Cardiac septum (tissue), 1 donor: ENCODE results near the gene CABP4. TPM values are rescaled to one million over a fixed set of nuclear protein-coding genes. Genes with fewer than 3 reads are reported as not detected.
"Not testable (repeated sequence)": the region's sequence is repeated elsewhere in the genome, so short reads cannot be mapped to it uniquely, and the experiment has no call there.

ENCODE experiments used
- DNase-seq: peaks from one replicate; pipeline ENCODE4 v3.0.0-alpha.2; 2020; ENCODE audit warnings: low spot score
- intact Hi-C: fragments of 100-400 bp; cut with DNase I; formaldehyde crosslinking; loops from one replicate; pipeline ENCODE4 v1.14.0; 2022
- total RNA-seq: library from RNA; stranded (reverse); fragmentation: NEBNext Ultra II Directional; extraction: Animal tissue kit (Norgen Biotek cat#: 25700); gene quantifications from one replicate; pipeline ENCODE4 v1.2.1, GENCODE V29; 2021
- donor health status: DM: no; HTN: no; CAD: no.

Gene CABP4
- total RNA-seq, 1 donor from 2014 or later: 0.11 TPM

GRCh38 chr11:67418476-67419281 lies 36.5 kb upstream of the CABP4 start:
- DNase-seq: peak; percentile 85
- intact Hi-C loops: no loop called here

GRCh38 chr11:67419325-67420049 lies 35.7 kb upstream of the CABP4 start:
- no peak for DNase-seq
- intact Hi-C loops: no loop called here

- no peak for DNase-seq
- intact Hi-C loops: no loop called here
Measured at GRCh38 chr11:67420147-67420645, 35.0 kb upstream of the CABP4 start.

- intact Hi-C loops: no loop called here
- DNase-seq: peak; percentile 99
Measured at GRCh38 chr11:67420646-67421429, 34.3 kb upstream of the CABP4 start.

GRCh38 chr11:67421430-67422031 lies 33.6 kb upstream of the CABP4 start:
- intact Hi-C loops: no loop called here
- no peak for DNase-seq

- intact Hi-C loops: no loop called here
- no peak for DNase-seq
Measured at GRCh38 chr11:67422891-67423290, 32.3 kb upstream of the CABP4 start.

GRCh38 chr11:67423466-67423865 lies 31.7 kb upstream of the CABP4 start:
- intact Hi-C loops: no loop called here
- no peak for DNase-seq

GRCh38 chr11:67423891-67424613 lies 31.1 kb upstream of the CABP4 start:
- intact Hi-C loops: no loop called here
- no peak for DNase-seq

GRCh38 chr11:67427364-67427859 lies 27.7 kb upstream of the CABP4 start:
- intact Hi-C loops: loop anchor here (5.0 kb wide), 1 partner anchor 35 kb away; the partner anchor contains the start of gene RAD9A
- DNase-seq: not testable (repeated sequence)

- intact Hi-C loops: loop anchor here (2.0 to 5.0 kb wide), 2 partner anchors 36 to 40 kb away; partner anchors contain the start of genes RAD9A and TMEM134
Measured at GRCh38 chr11:67428052-67429001, 26.8 kb upstream of the CABP4 start, which contains the start of gene RPS6KB2. RPS6KB2 (plus strand) TSS chr11:67428494; CDS start chr11:67428546, 52 bp downstream.

GRCh38 chr11:67429038-67429668 lies 26.0 kb upstream of the CABP4 start:
- intact Hi-C loops: loop anchor here (2.0 to 5.0 kb wide), 2 partner anchors 37 to 40 kb away; partner anchors contain the start of genes RAD9A and TMEM134
- DNase-seq: no peak

More at GRCh38 chr11:67428052-67429001, 26.8 kb upstream of the CABP4 start, which contains the start of gene RPS6KB2:
- peak; percentile 99 for DNase-seq

GRCh38 chr11:67429722-67430121 lies 25.4 kb upstream of the CABP4 start:
- no peak for DNase-seq
- intact Hi-C loops: loop anchor here (2.0 to 5.0 kb wide), 2 partner anchors 37 to 39 kb away; partner anchors contain the start of genes RAD9A and TMEM134

GRCh38 chr11:67431346-67432249 lies 23.6 kb upstream of the CABP4 start:
- DNase-seq: no peak
- intact Hi-C loops: no loop called here

GRCh38 chr11:67432655-67433349 lies 22.4 kb upstream of the CABP4 start:
- DNase-seq: no peak
- intact Hi-C loops: no loop called here
